GM19455 (cell line): ENCODE results near the gene PROS1.
"Not testable (repeated sequence)": the region's sequence is repeated elsewhere in the genome, so short reads cannot be mapped to it uniquely, and the experiment has no call there.

Experiments used
- ATAC-seq: cut with Tn5 transposase; IDR thresholded peaks from one replicate; pipeline ENCODE4 v1.9.1; 2021; ENCODE audit not compliant: unreplicated experiment

The PROS1 gene

DNA sequence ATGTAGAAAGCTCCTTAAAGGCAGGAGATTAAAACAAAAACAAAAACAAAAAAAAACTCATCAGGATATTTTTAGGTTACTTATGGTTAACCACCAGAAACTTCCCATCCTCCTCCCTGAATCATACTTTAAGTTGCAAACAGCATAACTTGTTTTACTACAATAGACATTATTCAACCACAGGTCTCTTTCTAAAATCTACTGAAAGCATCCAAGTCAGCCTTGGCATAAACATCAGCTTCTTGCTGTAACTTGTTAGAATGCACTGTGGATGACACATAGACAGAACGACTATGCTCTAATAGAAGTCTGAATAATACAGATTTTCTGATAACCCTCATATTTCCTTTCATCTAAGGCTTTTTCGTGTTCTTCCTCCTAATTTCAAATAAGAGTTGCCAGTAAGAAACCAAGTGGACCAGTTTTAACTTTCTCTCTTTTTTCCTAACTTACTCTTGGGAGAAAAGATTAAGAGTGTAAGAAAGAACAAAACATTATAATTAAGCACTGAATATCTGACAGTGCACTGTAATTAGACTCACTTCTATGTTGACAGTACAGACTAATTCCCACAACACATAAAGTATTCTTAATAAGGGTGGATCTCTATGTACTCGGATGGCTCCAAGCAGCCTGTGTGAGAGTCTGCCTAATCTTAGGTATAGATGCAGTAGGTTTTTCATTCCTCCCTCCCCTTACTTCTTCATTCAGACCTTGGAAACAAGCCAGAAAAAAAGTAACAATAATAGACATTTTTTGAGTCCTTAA is 95.3 kb downstream of the PROS1 start:
- ATAC-seq, result not testable (repeated sequence)

DNA sequence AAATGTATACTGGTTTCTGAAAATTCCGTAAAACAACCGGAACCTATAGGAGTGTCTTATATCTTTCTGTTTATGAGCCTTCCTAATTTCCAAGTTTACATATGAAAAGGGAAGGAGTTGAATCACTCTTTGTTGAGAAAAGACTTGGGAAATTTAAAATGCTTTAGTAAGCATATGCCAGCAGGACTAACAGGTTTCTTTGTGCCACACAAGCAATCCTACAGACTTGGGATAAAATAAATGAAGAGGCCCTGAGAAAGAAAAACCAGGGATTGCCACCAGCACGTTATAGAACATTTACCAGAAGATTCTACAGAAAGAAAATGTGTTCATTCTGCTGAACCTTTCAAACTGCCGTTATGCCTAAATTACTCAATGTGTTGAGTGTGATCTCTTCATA is 96.3 kb downstream of the PROS1 start:
- ATAC-seq, result not testable (repeated sequence)

DNA sequence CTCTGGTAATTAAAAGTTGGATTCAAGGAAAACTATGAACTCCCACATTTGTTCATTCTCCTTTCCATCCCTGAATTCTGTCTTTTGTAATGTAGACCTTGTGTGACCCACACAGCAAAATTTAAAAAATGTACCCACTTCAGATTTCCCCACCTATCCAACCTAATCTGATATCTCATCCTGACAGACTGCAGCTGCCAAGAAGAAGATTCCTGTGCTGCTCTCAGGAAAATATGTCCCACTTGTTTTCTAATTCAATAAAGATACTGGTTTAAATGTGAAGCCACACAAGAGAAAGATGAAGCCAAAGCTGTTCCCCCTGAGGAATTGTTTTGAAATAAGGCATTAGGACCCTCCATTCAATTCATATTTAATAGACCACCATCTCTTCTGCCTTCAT is 100.3 kb downstream of the PROS1 start:
- ATAC-seq, result not testable (repeated sequence)

- no peak for ATAC-seq
Measured at GRCh38 chr3:93867425-93867824, 106.3 kb downstream of the PROS1 start.

GRCh38 chr3:93861017-93861416 is 112.7 kb downstream of the PROS1 start:
- ATAC-seq, result no peak

GRCh38 chr3:93855401-93855800 is 118.3 kb downstream of the PROS1 start:
- no peak for ATAC-seq

- ATAC-seq, result not testable (repeated sequence)
Measured at GRCh38 chr3:93852228-93852627, 121.5 kb downstream of the PROS1 start.

DNA sequence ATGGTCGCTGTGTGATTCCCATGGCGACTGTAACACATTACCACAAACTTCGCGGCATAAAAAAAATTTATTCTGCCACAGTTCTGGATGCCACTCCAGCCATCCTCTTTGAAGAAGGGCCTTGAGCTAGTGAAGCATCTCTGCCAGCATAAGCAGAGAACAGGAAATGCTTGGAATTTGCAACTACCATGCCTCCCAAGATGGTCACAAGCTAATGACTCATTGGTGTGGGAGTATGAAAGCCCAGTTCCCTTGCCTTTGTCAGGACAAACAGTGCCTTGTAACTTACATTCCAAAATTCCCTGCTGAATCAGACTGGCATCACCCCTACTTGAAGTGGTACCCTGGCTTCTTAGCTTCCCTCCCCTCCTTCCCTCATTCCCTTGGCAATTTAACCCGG is 129.7 kb downstream of the PROS1 start:
- no peak for ATAC-seq

DNA sequence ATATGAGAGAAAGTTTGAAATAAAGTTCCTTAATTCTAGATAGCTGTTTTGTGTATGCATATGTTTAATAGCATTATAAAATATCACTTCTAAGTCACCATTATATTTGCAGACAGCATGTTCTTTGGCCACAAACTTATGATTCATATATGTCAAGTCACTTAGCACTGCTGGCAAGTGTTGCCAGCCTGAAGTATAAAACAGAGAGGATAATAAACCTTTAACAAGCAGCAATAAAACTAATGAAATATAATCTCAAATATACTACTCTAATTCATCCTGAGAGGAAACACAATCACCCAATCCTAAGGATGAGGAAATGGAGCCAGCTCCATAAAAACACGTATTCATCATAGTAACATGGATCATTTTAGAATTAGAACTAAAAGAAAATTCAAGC is 134.5 kb downstream of the PROS1 start:
- ATAC-seq, result not testable (repeated sequence)
